ENCODE measurements around the gene GJB3. TPM values are rescaled to one million over a fixed set of nuclear protein-coding genes. Genes with fewer than 3 reads are reported as not detected.

GJB3 gene
- total RNA-seq, 1 experiment from 2014 or later, result 0.52 TPM

DNA sequence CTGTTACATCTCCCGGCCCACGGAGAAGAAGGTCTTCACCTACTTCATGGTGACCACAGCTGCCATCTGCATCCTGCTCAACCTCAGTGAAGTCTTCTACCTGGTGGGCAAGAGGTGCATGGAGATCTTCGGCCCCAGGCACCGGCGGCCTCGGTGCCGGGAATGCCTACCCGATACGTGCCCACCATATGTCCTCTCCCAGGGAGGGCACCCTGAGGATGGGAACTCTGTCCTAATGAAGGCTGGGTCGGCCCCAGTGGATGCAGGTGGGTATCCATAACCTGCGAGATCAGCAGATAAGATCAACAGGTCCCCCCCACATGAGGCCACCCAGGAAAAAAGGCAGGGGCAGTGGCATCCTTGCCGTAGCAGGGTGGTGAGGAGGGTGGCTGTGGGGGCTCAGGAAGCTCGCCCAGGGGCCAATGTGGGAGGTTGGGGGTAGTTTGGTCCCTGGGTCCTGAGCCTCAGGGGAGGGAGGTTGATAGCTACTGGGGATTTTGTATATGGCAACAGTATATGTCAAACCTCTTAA lies 19.2 kb upstream of the GJB3 start:
- H3K36me3 ChIP-seq (ENCODE audit: control insufficient read depth, insufficient read depth, low read length), result no peaks in the 10 kb centered on the region
- H3K4me1 ChIP-seq, result peaks cover 3% of the 10 kb centered on the region; the same call in 1 of the 2 replicates
- no peak overlapping the region for H3K4me3 Mint-ChIP-seq (ENCODE audit: unreplicated experiment)
- no peak overlapping the region for H3K27ac Mint-ChIP-seq (ENCODE audit: unreplicated experiment)
- ChIA-PET POLR2A (no interaction called here), CTCF (no interaction called here)
- intact Hi-C loops (cut with micrococcal nuclease; ENCODE audit: unreplicated experiment), result no loop called here
- peaks cover 10% of the 10 kb centered on the region for H3K4me1 Mint-ChIP-seq (ENCODE audit: low read depth, unreplicated experiment)
- no TSS peak for BruUV-seq (replicated peaks)
- H3K36me3 Mint-ChIP-seq (ENCODE audit: insufficient read depth, unreplicated experiment), result no peaks in the 10 kb centered on the region
- DNase-seq, result no peak
- H3K27me3 Mint-ChIP-seq (ENCODE audit: insufficient read depth, unreplicated experiment), result no peaks in the 10 kb centered on the region
- no peaks in the 10 kb centered on the region for H3K9me3 Mint-ChIP-seq (ENCODE audit: unreplicated experiment)
- TF ChIP-seq, protein P1, sequence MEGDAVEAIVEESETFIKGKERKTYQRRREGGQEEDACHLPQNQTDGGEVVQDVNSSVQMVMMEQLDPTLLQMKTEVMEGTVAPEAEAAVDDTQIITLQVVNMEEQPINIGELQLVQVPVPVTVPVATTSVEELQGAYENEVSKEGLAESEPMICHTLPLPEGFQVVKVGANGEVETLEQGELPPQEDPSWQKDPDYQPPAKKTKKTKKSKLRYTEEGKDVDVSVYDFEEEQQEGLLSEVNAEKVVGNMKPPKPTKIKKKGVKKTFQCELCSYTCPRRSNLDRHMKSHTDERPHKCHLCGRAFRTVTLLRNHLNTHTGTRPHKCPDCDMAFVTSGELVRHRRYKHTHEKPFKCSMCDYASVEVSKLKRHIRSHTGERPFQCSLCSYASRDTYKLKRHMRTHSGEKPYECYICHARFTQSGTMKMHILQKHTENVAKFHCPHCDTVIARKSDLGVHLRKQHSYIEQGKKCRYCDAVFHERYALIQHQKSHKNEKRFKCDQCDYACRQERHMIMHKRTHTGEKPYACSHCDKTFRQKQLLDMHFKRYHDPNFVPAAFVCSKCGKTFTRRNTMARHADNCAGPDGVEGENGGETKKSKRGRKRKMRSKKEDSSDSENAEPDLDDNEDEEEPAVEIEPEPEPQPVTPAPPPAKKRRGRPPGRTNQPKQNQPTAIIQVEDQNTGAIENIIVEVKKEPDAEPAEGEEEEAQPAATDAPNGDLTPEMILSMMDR (IDR thresholded peaks at IDR 0.05; ENCODE audit: insufficient read depth in 1 of 2, low read depth in 1 of 2, low read length in 1 of 2, severe bottlenecking in 1 of 2, unreplicated experiment in 1 of 2), result no peak
- H3K4me3 ChIP-seq (ENCODE audit: low read depth, low read length), result no peak overlapping the region
- H3K9me3 ChIP-seq, result no peaks in the 10 kb centered on the region
- H3K27me3 ChIP-seq (replicated peaks; ENCODE audit: control insufficient read depth, insufficient read depth, low read length), result no peaks in the 10 kb centered on the region

DNA sequence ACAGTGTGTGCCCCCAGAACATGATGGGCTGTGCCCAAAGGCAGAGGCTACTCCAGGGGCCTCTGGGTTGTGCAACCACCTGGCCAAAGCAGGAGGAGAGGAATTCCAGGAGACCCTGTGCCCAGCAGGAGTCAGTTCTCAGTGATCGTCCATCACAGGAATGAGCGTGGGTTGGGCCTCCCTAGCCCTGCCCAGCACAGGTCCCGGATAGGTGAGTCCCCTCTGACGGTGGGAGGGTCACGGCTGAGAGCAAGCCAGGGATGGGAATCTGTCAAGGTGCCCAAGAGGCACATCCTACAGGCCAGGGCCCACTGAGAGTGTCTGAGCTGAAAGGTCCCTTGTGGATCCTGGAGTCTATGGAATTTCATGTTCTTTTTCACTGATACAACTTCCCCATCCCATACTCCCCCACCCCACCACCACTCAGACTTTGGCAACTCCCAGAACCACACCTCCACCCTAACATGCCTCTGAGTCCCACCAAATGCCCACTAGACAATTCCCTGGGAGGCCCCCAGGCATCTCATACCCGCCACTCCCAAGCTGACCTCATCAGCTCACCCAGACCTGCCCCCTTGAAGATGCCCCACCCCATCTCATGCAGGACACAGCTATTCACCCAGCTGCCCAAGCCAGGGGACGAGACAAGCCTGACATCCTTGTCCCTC lies 18.4 kb upstream of the GJB3 start:
- intact Hi-C loops (cut with micrococcal nuclease; ENCODE audit: unreplicated experiment), result no loop called here
- no peak for DNase-seq
- TF ChIP-seq, protein P1 (IDR thresholded peaks at IDR 0.05; ENCODE audit: insufficient read depth in 1 of 2, low read depth in 1 of 2, low read length in 1 of 2, severe bottlenecking in 1 of 2, unreplicated experiment in 1 of 2), result no peak
- Histone ChIP-seq H3K36me3 (ENCODE audit: control insufficient read depth, insufficient read depth, low read length) (no peaks in the 10 kb centered on the region), H3K4me1 (peaks cover 3% of the 10 kb centered on the region; the same call in 1 of the 2 replicates), H3K9me3 (no peaks in the 10 kb centered on the region), H3K4me3 (ENCODE audit: low read depth, low read length) (no peak overlapping the region), H3K27me3 (replicated peaks; ENCODE audit: control insufficient read depth, insufficient read depth, low read length) (no peaks in the 10 kb centered on the region)
- Mint-ChIP-seq H3K27ac (ENCODE audit: unreplicated experiment) (peak overlapping the region; percentile 59), H3K36me3 (ENCODE audit: insufficient read depth, unreplicated experiment) (no peaks in the 10 kb centered on the region), H3K9me3 (ENCODE audit: unreplicated experiment) (no peaks in the 10 kb centered on the region), H3K4me3 (ENCODE audit: unreplicated experiment) (no peak overlapping the region), H3K27me3 (ENCODE audit: insufficient read depth, unreplicated experiment) (no peaks in the 10 kb centered on the region), H3K4me1 (ENCODE audit: low read depth, unreplicated experiment) (peaks cover 10% of the 10 kb centered on the region)
- BruUV-seq (replicated peaks), result no TSS peak
- POLR2A ChIA-PET, result no interaction called here
- CTCF ChIA-PET, result no interaction called here

DNA sequence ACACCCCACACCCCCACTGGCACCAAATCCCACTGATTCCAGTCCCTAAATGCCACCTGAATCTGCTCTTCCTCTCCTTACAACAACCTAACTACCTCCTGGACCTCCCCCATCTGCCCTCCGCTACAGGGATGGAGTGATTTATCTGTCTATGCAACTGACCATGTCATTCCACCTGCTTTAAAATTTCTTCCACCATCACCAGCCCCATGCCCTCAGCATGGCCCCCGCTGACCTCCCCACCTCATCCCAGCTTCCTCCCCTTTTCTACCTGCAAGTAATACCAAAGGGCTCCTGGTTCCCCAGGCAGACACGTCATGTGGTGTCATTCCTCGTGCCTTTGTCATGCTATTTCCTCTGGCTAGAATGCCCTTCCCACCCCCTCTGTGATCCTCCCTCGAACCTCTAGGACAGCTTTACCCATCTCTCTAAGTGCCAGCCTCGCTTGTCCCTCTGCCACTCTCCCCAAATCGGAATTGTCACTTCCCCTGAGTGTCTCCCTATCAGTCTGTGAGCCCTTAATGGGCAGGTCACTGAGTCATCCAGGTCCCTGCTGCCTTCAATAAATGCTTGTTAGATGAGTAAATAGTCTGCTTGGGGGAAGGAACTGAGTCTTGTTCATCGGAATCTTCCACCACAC lies 17.8 kb upstream of the GJB3 start:
- ChIA-PET POLR2A (no interaction called here), CTCF (no interaction called here)
- Histone ChIP-seq H3K27me3 (replicated peaks; ENCODE audit: control insufficient read depth, insufficient read depth, low read length) (no peaks in the 10 kb centered on the region), H3K4me3 (ENCODE audit: low read depth, low read length) (no peak overlapping the region), H3K4me1 (peaks cover 3% of the 10 kb centered on the region; the same call in 1 of the 2 replicates), H3K36me3 (ENCODE audit: control insufficient read depth, insufficient read depth, low read length) (no peaks in the 10 kb centered on the region), H3K9me3 (no peaks in the 10 kb centered on the region)
- H3K27ac Mint-ChIP-seq (ENCODE audit: unreplicated experiment), result peak overlapping the region; percentile 59
- intact Hi-C loops (cut with micrococcal nuclease; ENCODE audit: unreplicated experiment), result no loop called here
- H3K4me3 Mint-ChIP-seq (ENCODE audit: unreplicated experiment), result peak overlapping the region; percentile 52
- no peaks in the 10 kb centered on the region for H3K36me3 Mint-ChIP-seq (ENCODE audit: insufficient read depth, unreplicated experiment)
- TF ChIP-seq, protein P1 (IDR thresholded peaks at IDR 0.05; ENCODE audit: insufficient read depth in 1 of 2, low read depth in 1 of 2, low read length in 1 of 2, severe bottlenecking in 1 of 2, unreplicated experiment in 1 of 2), result no peak
- DNase-seq, result no peak
- H3K27me3 Mint-ChIP-seq (ENCODE audit: insufficient read depth, unreplicated experiment), result no peaks in the 10 kb centered on the region
- no peaks in the 10 kb centered on the region for H3K9me3 Mint-ChIP-seq (ENCODE audit: unreplicated experiment)
- BruUV-seq (replicated peaks), result no TSS peak
- H3K4me1 Mint-ChIP-seq (ENCODE audit: low read depth, unreplicated experiment), result peaks cover 10% of the 10 kb centered on the region
